DMS79 (cell line): ENCODE data around the gene TTC9C.
"Not testable (repeated sequence)": the region's sequence is repeated elsewhere in the genome, so short reads cannot be mapped to it uniquely, and the experiment has no call there.

Experiments used
- DNase-seq: peaks from one replicate; lab custom pipeline; 2025; lab: John Stamatoyannopoulos, UW

TTC9C gene

GRCh38 chr11:62709247-62710000 is 18.9 kb upstream of the TTC9C start:
- peak; percentile 98 for DNase-seq

- DNase-seq, result no peak
Observed at GRCh38 chr11:62710001-62710345, 18.3 kb upstream of the TTC9C start.

GRCh38 chr11:62712276-62712812 is 15.9 kb upstream of the TTC9C start:
- no peak for DNase-seq

- no peak for DNase-seq
Observed at GRCh38 chr11:62712861-62713260, 15.4 kb upstream of the TTC9C start.

- DNase-seq, result no peak
Observed at GRCh38 chr11:62713343-62713742, 14.9 kb upstream of the TTC9C start.

- no peak for DNase-seq
Observed at GRCh38 chr11:62715150-62716130, 12.8 kb upstream of the TTC9C start.

GRCh38 chr11:62716206-62716605 is 12.1 kb upstream of the TTC9C start:
- no peak for DNase-seq

- DNase-seq, result no peak
Observed at GRCh38 chr11:62716816-62717215, 11.5 kb upstream of the TTC9C start.

- DNase-seq, result no peak
Observed at GRCh38 chr11:62719302-62719978, 8.8 kb upstream of the TTC9C start.

- DNase-seq, result no peak
Observed at GRCh38 chr11:62721994-62722393, 6.3 kb upstream of the TTC9C start.

GRCh38 chr11:62724171-62724570 is 4.1 kb upstream of the TTC9C start:
- DNase-seq, result no peak

GRCh38 chr11:62725646-62726045 is 2.6 kb upstream of the TTC9C start:
- no peak for DNase-seq

GRCh38 chr11:62726156-62726914 is 2.0 kb upstream of the TTC9C start:
- DNase-seq, result no peak

GRCh38 chr11:62726915-62727164 is 1.4 kb upstream of the TTC9C start:
- no peak for DNase-seq

GRCh38 chr11:62727165-62727871 is 968 bp upstream of the TTC9C start, which contains the start of gene HNRNPUL2:
Gene HNRNPUL2 (minus strand): TSS chr11:62727457. CDS start chr11:62727156, 301 bp downstream.
- peak; percentile 99 for DNase-seq

- peak; percentile 95 for DNase-seq
Observed at GRCh38 chr11:62727872-62728170, 465 bp upstream of the TTC9C start.

- DNase-seq, result not testable (repeated sequence)
Observed at GRCh38 chr11:62730076-62730475, 1.8 kb downstream of the TTC9C start.

- no peak for DNase-seq
Observed at GRCh38 chr11:62732830-62733229, 4.5 kb downstream of the TTC9C start.

- DNase-seq, result no peak
Observed at GRCh38 chr11:62737196-62737595, 8.9 kb downstream of the TTC9C start.

- no peak for DNase-seq
Observed at GRCh38 chr11:62747475-62748160, 19.3 kb downstream of the TTC9C start.

- not testable (repeated sequence) for DNase-seq
Observed at GRCh38 chr11:62749931-62750330, 21.6 kb downstream of the TTC9C start.
